HEK293 (cell line): ENCODE data around the gene STAT5B.

Source experiments
- CTCF ChIP-seq: fragments of 450-650 bp; formaldehyde crosslinking; IDR thresholded peaks from 2 replicates; pipeline ENCODE4 v1.5.1; 2016; ENCODE audit warnings: missing biosample characterization, missing genetic modification characterization
- HIC1 ChIP-seq: fragments of 450-650 bp; formaldehyde crosslinking; IDR thresholded peaks from 2 replicates; pipeline ENCODE4 v1.5.1; 2016; ENCODE audit warnings: missing biosample characterization, missing genetic modification characterization
- REPIN1 ChIP-seq: fragments of 450-650 bp; formaldehyde crosslinking; IDR thresholded peaks from 2 replicates; pipeline ENCODE4 v1.5.1; 2017; ENCODE audit warnings: missing biosample characterization, missing genetic modification characterization, low read depth
- ZBTB17 ChIP-seq: fragments of 450-650 bp; formaldehyde crosslinking; IDR thresholded peaks from 2 replicates; pipeline ENCODE4 v1.5.1; 2016; ENCODE audit warnings: missing biosample characterization, missing genetic modification characterization
- ZBTB49 ChIP-seq: fragments of 450-650 bp; formaldehyde crosslinking; IDR thresholded peaks from 2 replicates; pipeline ENCODE4 v1.5.1; 2016; ENCODE audit warnings: missing biosample characterization, missing genetic modification characterization, low read depth
- ZBTB7A ChIP-seq: fragments of 450-650 bp; formaldehyde crosslinking; IDR thresholded peaks from 2 replicates; pipeline ENCODE4 v1.5.1; 2016; ENCODE audit warnings: low read depth, missing biosample characterization, missing genetic modification characterization
- ZIC2 ChIP-seq: fragments of 450-650 bp; formaldehyde crosslinking; IDR thresholded peaks from 2 replicates; pipeline ENCODE4 v1.5.1; 2016; ENCODE audit warnings: missing biosample characterization, missing genetic modification characterization
- ZNF138 ChIP-seq: fragments of 450-650 bp; formaldehyde crosslinking; IDR thresholded peaks from 2 replicates; pipeline ENCODE4 v1.5.1; 2016; ENCODE audit warnings: missing biosample characterization, missing genetic modification characterization, borderline replicate concordance
- ZNF302 ChIP-seq: fragments of 450-650 bp; formaldehyde crosslinking; IDR thresholded peaks from 2 replicates; pipeline ENCODE4 v1.5.1; 2016; ENCODE audit warnings: missing biosample characterization, missing genetic modification characterization, low read depth
- ZNF404 ChIP-seq: fragments of 450-650 bp; formaldehyde crosslinking; IDR thresholded peaks from 2 replicates; pipeline ENCODE4 v1.5.1; 2017; ENCODE audit warnings: missing biosample characterization, missing genetic modification characterization
- ZNF548 ChIP-seq: fragments of 450-650 bp; formaldehyde crosslinking; IDR thresholded peaks from 2 replicates; pipeline ENCODE4 v1.5.1; 2016; ENCODE audit warnings: missing biosample characterization, missing genetic modification characterization
- ZNF707 ChIP-seq: fragments of 450-650 bp; formaldehyde crosslinking; IDR thresholded peaks from 2 replicates; pipeline ENCODE4 v1.5.1; 2016; ENCODE audit warnings: missing biosample characterization, missing genetic modification characterization

- TF ChIP-seq ZIC2 (tag by site-specific recombination) (no peak), ZNF707 (tag by site-specific recombination) (no peak), ZNF548 (no peak), ZBTB17 (tag by site-specific recombination) (no peak), HIC1 (tag by site-specific recombination) (no peak), CTCF (tag by site-specific recombination) (no peak), ZNF138 (tag by site-specific recombination) (no peak), ZBTB7A (tag by site-specific recombination) (no peak), ZNF302 (no peak), ZNF404 (tag by site-specific recombination) (no peak), REPIN1 (tag by site-specific recombination) (no peak), ZBTB49 (tag by site-specific recombination) (no peak)
Observed at GRCh38 chr17:42240201-42240600, 36.0 kb downstream of the STAT5B start.
